ENCODE measurements around the gene SCMH1.

DNA sequence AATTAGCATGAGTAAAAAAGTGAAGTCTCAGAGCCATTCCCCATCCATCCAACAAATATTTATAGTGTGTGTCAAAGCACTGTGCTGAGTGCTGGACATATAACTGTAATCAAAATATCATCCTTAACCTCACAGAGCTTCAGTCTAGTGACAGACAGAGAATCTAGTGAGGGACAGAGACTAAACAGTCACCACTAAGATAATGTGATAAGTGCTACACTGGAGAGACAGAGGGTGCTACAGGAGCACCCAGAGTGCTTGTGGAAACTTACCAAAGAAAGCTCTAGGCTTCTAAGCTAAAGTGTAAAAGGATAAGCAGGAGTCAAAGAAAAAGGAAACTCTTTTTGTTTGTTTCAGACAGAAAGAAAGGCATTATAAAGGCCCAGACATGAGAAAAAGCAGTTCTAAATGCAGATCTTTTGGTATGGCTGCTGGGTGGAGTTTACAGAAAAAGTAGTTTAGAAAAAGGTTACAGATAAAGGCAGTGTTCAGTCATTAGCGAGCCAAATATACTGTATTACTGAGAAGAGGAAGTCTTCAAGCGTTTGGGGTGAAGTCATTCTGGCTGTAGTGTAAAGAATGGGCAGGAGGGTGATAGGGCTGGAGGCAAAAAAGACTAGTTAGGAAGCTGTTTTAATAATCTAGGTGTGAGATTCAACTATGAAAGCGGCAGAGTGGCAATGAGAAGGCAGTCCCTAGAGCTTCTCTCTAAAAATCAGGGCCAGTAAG is 83.8 kb downstream of the SCMH1 start:
- TF ChIP-seq GATA2 (IDR thresholded peaks at IDR 0.05; ENCODE audit: low read depth, low read length) (no peak), GATA3 (IDR thresholded peaks at IDR 0.05; ENCODE audit: low read depth, low read length) (no peak)

All from SH-SY5Y (cell line).